Measurements from ENCODE around the gene IL10RB. TPM values are rescaled to one million over a fixed set of nuclear protein-coding genes. Genes with fewer than 3 reads are reported as not detected.

IL10RB gene
- total RNA-seq, 4 donors from 2014 or later = 11.4 to 17.1 (median 14.0) TPM

- H3K4me3 ChIP-seq = no peak overlapping the region
- peak overlapping the region in 2 of 4 donors; percentile 20 to 48 for H3K27ac ChIP-seq
- H3K36me3 ChIP-seq = no peaks in the 10 kb centered on the region
- no peaks in the 10 kb centered on the region for H3K9me3 ChIP-seq
- intact Hi-C loops (cut with DNase I; ENCODE audit: low total_unique reads) (no loop called here), in situ Hi-C loops (cut with MboI; ENCODE audit: low sequenced_read_pairs in 4 of 4) (no loop called here)
- TF ChIP-seq, protein P1, sequence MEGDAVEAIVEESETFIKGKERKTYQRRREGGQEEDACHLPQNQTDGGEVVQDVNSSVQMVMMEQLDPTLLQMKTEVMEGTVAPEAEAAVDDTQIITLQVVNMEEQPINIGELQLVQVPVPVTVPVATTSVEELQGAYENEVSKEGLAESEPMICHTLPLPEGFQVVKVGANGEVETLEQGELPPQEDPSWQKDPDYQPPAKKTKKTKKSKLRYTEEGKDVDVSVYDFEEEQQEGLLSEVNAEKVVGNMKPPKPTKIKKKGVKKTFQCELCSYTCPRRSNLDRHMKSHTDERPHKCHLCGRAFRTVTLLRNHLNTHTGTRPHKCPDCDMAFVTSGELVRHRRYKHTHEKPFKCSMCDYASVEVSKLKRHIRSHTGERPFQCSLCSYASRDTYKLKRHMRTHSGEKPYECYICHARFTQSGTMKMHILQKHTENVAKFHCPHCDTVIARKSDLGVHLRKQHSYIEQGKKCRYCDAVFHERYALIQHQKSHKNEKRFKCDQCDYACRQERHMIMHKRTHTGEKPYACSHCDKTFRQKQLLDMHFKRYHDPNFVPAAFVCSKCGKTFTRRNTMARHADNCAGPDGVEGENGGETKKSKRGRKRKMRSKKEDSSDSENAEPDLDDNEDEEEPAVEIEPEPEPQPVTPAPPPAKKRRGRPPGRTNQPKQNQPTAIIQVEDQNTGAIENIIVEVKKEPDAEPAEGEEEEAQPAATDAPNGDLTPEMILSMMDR (IDR thresholded peaks at IDR 0.05 in 4 of 5, conservative IDR thresholded peaks at IDR 0.05 in 1 of 5) = no peak
- TF ChIP-seq POLR2A (IDR thresholded peaks at IDR 0.05) = no peak
- H3K27me3 ChIP-seq = no peaks in the 10 kb centered on the region
- peaks cover 5 to 14% of the 10 kb centered on the region in 2 donors for H3K4me1 ChIP-seq
- no peak for ATAC-seq
- no peak for DNase-seq
Measured at GRCh38 chr21:33302055-33302454, 35.9 kb downstream of the IL10RB start.

- Histone ChIP-seq H3K27me3 (no peaks in the 10 kb centered on the region), H3K9me3 (no peaks in the 10 kb centered on the region), H3K4me1 (peaks cover 5 to 14% of the 10 kb centered on the region in 2 donors), H3K4me3 (no peak overlapping the region), H3K27ac (no peak overlapping the region), H3K36me3 (no peaks in the 10 kb centered on the region)
- TF ChIP-seq, protein P1 (IDR thresholded peaks at IDR 0.05 in 4 of 5, conservative IDR thresholded peaks at IDR 0.05 in 1 of 5) = no peak
- TF ChIP-seq POLR2A (IDR thresholded peaks at IDR 0.05) = no peak
- intact Hi-C loops (cut with DNase I; ENCODE audit: low total_unique reads) = no loop called here
- in situ Hi-C loops (cut with MboI; ENCODE audit: low sequenced_read_pairs in 4 of 4) = no loop called here
- DNase-seq (no peak), ATAC-seq (no peak)
Measured at GRCh38 chr21:33302796-33303195, 36.6 kb downstream of the IL10RB start.

GRCh38 chr21:33305344-33305671 lies 39.1 kb downstream of the IL10RB start:
- TF ChIP-seq, protein P1 (IDR thresholded peaks at IDR 0.05 in 4 of 5, conservative IDR thresholded peaks at IDR 0.05 in 1 of 5) = no peak
- TF ChIP-seq POLR2A (IDR thresholded peaks at IDR 0.05) = no peak
- intact Hi-C loops (cut with DNase I; ENCODE audit: low total_unique reads) (no loop called here), in situ Hi-C loops (cut with MboI; ENCODE audit: low sequenced_read_pairs in 4 of 4) (no loop called here)
- H3K36me3 ChIP-seq = no peaks in the 10 kb centered on the region
- ATAC-seq = no peak
- no peaks in the 10 kb centered on the region for H3K9me3 ChIP-seq
- H3K27ac ChIP-seq = no peak overlapping the region
- no peak overlapping the region for H3K4me3 ChIP-seq
- no peak for DNase-seq
- H3K27me3 ChIP-seq = no peaks in the 10 kb centered on the region
- H3K4me1 ChIP-seq = peaks cover 5 to 14% of the 10 kb centered on the region in 2 donors

DNA sequence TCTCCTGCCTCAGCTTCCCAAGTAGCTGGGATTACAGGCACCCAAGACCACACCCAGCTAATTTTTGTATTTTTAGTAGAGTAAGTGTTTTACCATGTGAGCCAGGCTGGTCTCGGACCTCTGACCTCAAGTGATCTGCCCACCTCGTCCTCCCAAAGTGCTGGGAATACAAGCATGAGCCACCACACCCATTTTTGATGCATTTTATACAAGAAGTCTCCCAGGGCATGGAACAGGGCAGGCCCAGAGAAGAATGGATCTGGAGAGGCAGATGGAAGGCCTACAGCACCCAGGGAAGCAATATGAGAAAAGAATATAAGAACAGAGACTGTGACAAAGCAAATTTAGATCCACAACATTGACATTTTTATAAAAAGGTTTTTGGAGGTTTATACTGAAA lies 39.8 kb downstream of the IL10RB start:
- TF ChIP-seq, protein P1 (IDR thresholded peaks at IDR 0.05 in 4 of 5, conservative IDR thresholded peaks at IDR 0.05 in 1 of 5) = no peak
- TF ChIP-seq POLR2A (IDR thresholded peaks at IDR 0.05) = no peak
- no peak for ATAC-seq
- H3K4me3 ChIP-seq = no peak overlapping the region
- in situ Hi-C loops (cut with MboI; ENCODE audit: low sequenced_read_pairs in 4 of 4) (no loop called here), intact Hi-C loops (cut with DNase I; ENCODE audit: low total_unique reads) (no loop called here)
- H3K36me3 ChIP-seq = no peaks in the 10 kb centered on the region
- peaks cover under 1 to 9% of the 10 kb centered on the region in 2 donors for H3K4me1 ChIP-seq
- H3K27ac ChIP-seq = no peak overlapping the region
- H3K9me3 ChIP-seq = no peaks in the 10 kb centered on the region
- H3K27me3 ChIP-seq = no peaks in the 10 kb centered on the region
- DNase-seq = no peak
